Caki2 (cell line): ENCODE results near the gene A3GALT2. TPM values are rescaled to one million over a fixed set of nuclear protein-coding genes. Genes with fewer than 3 reads are reported as not detected.

Source experiments
- DNase-seq: peaks from one replicate; pipeline ENCODE4 v3.0.0-alpha.2; 2015; ENCODE audit warnings: low read depth
- in situ Hi-C: cut with HindIII; loops from 2 replicates; pipeline ENCODE4 v1.10.0; 2016; ENCODE audit warnings: low sequenced_read_pairs, low pct_unique_long_range_greater_than_20kb, mixed read lengths
- total RNA-seq: library from RNA; depleted of rRNA; stranded (reverse); fragments of >200 nt; shearing (Covaris generic); gene quantifications from 2 replicates; pipeline ENCODE4 v1.2.3, GENCODE V29; 2014; ENCODE audit warnings: low replicate concordance

Gene A3GALT2
- total RNA-seq, 1 experiment from 2014 or later: not detected

DNA sequence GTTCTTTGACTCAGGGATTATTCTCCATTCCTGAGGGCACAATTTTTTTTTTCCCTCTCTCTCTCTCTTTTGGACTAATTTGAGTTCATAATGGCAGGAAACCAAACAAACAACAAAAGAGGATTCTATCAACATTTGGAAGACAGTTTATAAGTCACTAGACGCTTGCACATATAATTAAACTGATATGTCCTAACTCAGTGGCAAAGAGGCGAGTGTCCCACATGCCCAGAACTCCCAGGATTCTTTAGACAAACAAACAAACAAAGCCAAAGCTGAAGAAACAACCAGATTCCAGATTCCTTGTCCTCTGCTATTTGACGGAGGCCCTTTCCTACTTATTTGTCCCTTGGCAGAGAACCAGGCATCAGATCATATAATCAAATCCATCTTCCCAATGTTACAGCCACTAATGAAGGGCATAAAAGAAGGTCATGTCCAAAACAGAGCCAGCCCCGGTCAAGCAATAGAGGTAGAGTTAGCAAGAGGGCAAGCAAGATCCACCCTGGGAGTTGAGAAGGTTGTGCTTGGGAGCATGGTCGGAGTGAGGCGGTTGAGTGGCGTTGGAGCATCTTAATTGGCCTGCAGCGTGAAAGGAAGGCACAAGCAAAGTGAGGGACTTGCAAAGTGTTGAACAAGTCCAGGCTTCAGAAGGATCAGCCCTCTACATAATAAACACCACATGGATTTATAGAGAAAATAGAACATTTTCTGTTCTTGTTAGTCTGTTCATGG lies 34.3 kb downstream of the A3GALT2 start:
- no peak for DNase-seq
- in situ Hi-C loops: no loop called here

DNA sequence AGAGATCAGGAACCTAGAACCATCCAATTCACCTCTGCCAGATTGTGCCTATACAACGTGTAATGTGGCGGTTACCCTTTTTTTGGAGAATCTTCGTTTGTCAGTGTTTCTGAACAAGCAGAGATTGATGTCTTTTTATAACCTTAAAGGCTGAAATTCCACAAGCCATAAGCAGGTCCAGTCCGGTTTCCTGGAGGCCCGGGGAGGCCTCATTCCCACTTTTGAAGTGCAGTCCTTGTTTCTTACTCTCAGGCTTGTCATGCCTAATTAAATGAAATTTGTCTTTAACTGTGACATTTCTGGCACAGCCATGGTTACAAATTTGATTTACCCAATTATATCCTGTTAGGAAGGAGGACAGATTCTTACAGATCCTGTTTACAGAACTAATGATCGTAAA lies 36.8 kb downstream of the A3GALT2 start:
- no peak for DNase-seq
- in situ Hi-C loops: no loop called here

DNA sequence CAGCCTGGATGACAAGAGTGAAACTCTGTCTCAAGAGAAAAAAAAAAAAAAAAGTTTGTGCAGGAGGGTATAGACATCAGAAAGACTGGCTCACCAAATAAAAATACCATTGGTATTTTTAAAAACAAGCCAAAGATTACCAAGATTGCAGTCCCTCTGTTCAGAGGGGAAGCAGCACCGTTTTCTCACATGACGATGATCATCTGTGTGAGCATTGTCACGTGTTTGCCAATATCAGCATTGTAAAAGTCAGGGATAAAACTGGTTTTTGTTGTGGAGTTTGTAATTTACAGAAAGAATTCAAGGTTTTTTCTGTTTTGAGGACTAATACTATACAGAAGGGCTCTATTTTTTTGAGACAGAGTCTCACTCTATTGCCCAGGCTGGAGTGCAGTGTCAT lies 38.1 kb downstream of the A3GALT2 start:
- no peak for DNase-seq
- in situ Hi-C loops: no loop called here

DNA sequence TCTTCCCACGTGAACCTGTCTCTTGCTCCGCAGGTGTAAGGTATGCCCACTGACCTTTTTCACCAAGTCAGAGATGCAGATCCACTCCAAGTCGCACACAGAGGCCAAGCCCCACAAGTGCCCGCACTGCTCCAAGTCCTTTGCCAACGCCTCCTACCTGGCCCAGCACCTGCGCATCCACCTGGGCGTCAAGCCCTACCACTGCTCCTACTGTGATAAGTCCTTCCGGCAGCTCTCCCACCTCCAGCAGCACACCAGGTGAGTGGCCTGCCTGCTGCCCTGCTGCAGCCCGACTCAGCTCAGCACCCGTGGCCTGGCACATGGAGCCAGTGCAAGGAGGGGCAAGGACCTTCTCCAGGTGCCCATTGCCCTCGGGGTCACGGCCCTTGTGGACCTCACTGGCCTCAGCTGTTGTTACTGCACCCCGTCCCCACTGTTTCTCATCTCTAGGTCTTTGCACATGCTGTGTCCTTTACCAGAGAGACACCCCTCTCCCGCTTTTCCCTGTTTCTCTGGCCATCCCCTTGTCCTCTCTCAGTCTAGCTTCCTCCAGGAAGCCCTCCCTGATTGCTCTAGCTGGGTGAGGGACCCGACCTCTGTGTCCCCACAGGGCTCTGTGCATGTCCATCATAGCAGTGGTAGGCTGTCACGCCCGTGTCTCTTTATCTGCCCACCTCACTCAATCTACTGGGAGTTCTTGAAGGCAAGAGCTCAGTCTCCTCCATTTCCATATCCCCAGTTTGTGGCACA lies 39.2 kb downstream of the A3GALT2 start:
- in situ Hi-C loops: no loop called here
- DNase-seq: no peak

DNA sequence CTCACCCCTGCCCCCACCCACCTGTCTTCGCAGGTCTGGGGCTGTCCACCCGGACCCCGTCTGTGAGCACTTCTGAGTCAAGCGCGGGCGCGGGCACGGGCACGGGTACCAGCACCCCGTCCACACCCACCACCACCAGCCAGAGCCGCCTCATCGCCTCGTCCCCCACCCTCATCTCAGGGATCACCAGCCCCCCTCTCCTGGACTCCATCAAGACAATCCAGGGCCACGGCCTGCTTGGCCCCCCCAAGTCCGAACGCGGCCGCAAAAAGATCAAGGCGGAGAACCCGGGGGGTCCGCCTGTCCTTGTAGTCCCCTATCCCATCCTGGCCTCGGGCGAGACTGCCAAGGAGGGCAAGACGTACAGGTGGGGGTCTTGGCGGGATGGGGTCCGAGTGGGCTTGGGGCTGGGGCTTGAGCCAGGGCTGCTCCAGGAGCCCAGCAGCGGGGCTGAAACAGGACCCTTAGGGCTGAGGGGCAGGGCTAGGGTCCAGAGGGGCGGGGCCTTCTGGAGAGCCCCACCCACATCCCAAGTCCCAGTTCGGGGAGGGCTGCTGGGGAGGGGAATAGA lies 40.7 kb downstream of the A3GALT2 start:
- no peak for DNase-seq
- in situ Hi-C loops: no loop called here

DNA sequence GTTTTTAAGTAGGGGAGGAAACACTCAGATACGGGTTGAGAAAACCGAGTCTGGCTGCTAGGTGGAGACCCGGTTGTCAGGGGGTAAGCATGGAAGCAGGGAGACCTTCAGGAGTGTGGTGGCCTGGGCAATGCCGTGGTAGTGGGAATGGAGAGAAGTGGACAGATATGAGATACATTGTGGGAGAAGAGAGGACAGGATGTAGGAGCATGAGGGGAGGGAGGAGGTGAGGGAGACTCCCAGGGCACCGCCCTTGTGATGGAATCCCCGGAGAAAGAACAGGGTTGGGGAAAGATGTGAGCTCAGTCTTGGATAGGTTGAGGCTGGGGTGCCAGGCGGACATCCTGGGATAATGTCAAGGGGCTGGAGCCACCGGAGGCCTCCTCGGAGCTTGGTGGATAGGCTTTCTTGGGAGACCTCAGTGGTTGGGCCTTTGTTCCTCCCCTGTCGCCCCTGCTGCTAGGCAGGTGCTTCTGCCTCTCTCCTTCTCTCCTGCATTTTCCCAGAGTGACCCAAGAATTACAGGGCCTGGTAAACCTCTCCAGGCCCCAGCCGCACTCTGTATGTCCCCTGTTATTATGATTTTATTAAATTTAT lies 43.3 kb downstream of the A3GALT2 start:
- no peak for DNase-seq
- in situ Hi-C loops: no loop called here

DNA sequence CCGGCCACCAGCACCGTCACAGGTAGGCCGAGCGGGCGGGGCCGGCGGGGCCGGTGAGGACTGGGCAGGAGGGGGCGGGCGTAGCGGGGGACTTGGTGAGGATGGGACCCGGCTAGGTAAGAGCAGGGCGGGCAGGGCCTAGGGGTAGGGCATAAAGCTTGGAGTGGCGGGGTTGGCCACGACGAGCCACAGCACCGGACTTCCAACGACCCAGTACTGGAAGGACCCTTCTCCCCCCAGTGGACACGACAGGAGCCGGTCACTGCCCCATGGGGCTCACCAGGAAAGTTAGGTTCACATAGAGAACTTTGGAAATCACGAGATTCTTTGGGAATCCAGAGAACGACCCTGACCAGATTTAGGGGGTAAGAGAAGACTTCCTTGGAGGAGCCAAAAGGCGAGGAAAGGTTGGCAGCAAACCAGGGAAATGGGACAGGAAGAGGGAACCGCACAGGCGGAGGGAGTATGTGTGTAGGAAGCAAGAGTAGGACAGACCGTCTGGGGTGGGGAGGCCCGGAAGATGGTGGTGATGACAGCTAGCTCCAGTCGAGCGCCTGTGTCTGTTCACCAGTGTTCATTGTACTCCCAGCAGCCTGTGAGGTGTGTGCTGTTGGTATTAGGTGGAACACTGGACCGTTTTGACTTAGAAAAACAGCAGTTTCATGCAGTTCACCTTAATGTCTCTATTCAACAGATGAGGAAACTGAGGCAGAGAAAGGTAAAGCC lies 44.2 kb downstream of the A3GALT2 start:
- in situ Hi-C loops: no loop called here

DNA sequence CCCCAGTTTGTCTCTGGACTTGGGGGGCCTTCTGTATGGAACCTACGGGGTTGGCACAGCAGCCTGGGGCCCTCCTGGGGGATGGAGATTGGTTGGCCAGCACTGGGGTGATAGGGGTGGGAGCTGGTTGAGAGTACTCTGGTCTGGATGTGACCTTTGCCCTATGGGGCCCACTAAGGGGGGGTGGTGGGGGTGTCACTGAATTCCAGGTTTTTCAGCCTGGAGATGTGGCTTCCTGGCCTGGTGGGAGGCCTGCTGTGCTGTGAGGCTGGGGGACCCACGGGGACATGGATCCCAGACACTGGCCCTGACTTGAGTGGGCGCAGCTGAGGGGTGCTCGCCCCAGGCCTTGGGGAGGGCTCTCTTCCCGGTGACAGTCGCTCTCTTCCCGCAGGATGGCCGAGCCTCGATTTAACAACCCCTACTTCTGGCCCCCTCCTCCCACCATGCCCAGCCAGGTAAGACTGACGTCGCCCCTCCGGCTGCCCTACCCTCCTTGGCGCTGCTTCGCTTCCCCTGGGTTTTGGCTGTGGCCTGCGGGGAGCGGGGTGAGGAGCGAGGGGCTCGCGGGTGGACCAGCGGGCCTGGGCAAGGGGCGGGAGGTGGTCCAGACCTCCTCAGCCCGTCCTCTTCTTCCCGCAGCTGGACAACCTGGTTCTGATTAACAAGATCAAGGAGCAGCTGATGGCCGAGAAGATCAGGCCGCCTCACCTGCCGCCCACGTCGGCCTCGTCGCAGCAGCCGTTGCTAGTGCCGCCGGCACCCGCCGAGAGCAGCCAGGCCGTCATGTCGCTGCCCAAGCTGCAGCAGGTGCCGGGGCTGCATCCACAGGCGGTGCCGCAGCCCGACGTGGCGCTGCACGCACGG lies 45.0 kb downstream of the A3GALT2 start:
- in situ Hi-C loops: no loop called here

More for the DNA sequence above, 44.2 kb downstream of the A3GALT2 start:
- DNase-seq: no peak

DNA sequence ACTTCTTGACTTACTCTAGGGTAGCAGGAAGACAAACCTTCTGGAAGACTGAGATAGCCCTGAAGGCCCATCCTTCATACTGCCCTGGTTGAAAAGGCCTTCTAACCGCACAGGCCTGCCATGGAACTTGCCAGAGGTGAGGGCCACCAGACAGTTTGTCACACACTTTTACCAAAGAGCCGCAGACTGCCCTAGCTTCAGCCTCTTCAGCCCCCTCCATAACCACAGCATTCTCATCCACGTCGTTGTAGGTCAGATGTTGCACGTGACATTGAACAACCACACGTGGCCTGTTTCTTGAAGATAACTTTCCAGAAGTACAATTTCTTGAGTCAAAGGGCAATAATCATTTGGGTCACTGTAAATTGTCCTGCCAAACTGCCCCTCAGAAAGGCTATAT lies 45.7 kb downstream of the A3GALT2 start:
- in situ Hi-C loops: no loop called here
- DNase-seq: no peak

More for the DNA sequence above, 45.0 kb downstream of the A3GALT2 start:
- no peak for DNase-seq

DNA sequence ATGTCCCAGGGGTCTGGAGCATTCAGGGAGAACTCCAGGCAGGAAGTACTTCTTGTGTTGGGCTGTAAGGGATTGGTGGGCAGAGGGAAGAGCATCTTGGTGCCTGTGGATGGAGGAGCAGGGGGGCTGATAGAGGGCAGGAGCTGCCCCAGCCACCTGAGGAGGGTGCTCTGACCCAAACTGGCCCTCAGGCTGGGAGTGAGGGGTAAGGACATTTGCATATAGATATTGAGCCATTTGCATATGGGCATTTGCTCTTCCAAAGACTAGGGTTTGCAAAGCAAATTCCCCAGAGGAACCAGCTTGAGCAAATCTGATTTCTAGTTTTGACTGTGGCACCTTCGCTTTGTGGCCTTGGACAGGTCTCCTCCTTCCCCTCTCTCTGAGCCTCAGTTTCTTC lies 46.5 kb downstream of the A3GALT2 start:
- in situ Hi-C loops: no loop called here

DNA sequence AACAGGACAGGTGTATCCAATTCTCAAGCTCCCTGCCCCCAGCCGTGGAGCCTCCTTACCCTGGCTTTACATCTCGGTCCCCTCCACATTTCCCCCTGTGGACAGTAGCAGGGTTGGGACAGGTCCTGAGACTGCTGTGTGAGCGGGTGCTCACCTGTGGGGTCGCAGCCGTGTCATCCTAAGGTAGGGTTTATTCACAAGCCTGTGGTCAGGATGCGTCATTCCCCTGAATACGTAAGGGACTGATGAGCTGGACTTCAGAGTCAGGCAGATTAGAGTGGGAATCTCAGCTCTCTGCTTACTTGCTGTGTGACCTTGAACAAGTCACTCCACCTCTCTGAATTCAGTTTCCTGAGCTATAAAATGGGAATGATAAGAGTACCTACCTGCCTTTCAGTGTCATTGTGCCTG lies 46.9 kb downstream of the A3GALT2 start:
- DNase-seq: no peak
- in situ Hi-C loops: no loop called here

More for the DNA sequence above, 46.5 kb downstream of the A3GALT2 start:
- DNase-seq: no peak

DNA sequence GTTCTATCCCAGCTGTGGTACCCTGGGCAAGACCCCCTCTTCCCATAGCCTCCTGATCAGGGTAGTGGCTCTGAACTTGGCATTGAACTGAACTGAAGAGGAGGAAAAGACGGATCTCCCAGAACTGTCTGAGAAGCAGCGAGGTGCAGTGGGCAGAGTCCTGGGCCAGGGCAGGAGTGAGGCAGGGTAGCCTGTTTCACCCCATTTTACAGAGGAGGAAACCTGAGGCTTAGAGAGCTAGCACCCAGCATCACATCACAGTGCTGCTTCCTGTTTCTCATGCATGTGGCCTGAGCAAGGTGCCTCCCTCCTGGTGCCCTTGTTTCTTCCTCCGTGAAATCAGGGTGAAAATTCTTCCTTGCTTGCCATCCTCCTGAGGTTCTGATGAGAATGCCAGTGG lies 47.5 kb downstream of the A3GALT2 start:
- in situ Hi-C loops: no loop called here
- no peak for DNase-seq

DNA sequence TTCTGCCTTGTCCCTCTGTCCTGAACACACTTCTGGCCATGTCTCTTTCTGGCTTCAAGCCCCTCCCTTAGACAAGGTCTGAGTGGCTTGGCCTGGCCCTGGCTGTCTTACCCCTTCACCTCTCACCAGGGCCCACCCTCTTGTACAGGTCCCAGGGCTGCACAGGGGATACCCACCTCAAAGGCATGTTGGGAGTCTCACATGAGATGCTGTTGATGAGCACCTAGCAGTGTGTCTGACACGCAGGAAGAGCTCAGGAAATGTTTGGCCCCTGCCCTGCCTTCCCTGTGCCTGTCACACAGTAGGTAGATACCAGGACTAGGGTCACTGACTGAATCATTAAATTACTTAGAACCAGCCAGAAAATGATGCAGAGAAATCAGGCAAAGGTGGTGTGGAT lies 48.0 kb downstream of the A3GALT2 start:
- DNase-seq: no peak
- in situ Hi-C loops: no loop called here

DNA sequence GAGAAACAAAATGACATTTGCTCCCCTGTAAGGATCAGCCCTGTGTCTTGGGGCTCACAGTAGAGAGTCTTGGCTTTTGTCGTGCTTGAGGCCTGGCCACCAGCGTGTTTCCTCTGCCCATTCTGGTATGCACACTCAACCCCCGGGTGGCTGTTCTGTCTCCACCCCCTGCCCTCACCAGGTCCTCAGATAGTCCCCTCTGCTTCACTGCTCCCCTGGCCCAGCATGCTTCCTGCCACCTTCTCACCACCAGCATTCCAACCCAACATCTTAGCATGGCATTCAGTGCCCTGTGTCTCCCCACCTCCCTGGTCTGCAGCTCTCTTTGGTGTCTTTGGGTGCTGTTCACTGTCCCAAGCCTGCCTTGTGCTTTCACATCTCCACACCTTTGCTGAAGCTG lies 48.4 kb downstream of the A3GALT2 start:
- in situ Hi-C loops: no loop called here
- no peak for DNase-seq

DNA sequence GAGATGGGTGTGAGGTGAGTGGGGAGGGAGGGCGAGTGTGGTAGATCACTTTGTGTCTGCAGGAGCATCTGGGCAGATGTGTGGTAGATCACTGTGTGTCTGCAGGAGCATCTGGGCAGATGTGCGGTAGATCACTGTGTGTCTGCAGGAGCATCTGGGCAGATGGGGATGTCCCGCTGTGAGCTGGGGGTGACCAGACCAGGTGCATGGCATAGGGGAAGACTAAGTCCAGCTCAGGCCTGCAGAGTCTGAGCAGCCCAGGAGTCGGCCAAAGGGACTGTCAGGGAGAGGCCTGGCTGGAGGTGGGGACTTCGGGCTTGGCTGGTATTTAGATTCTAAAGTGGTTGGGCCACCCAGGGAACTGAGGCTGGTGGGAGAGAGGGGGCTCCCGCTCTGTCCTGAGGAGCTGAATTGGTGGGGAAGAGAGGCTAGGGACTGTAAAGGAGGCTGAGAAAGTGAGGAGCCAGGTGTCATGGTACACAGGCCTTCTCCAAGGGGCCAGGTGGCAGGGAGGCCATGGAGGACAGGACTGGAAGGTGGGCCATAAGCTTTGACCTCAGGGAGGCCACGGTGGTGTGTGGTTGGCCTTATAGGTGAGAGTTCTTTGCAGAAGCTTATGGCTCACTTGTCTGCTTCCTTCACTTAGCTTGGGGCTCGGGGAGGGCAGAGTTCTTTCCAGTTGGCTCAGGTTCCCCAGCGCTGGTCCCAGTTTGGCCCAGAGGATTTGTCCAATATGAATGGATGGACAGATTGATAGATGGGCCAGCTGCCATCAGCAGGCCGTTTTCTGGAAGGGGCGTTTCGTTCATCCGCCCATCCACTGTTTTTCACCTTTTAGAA lies 49.0 kb downstream of the A3GALT2 start:
- no peak for DNase-seq
- in situ Hi-C loops: no loop called here

DNA sequence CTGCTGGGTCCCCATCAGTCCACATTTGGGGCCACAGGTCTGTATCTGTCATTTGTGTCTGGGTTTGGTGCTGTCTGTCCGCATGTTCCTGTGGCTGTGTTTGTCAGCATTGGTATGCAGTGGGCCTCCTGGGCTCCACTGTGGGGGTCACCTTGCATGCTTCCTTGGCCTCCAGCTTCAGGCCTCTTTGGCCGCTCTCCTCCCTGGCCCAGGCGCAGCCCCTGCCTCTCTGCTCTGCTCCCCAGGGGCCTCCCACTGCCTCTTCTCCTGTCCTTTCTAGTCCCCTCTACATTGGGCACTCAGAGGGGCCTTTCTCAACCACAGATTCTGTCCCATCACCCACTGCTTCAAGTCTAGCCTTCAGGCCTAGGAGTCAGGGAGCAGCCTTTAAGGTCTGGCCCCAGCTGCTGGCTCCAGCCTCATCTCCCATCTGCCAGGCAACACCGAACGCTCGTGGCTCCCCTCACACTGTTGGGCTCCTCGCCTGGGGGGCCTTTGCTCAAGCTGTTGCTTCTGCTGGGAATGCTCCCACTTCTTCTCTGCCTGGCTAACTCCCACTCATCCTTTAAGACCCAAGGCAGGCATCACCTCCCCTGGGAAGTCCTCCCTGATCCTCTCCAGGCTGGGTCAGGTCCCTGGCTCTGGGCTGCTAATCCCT lies 50.0 kb downstream of the A3GALT2 start:
- in situ Hi-C loops: no loop called here
- no peak for DNase-seq
